CD4-positive, alpha-beta T cell treated with Interleukin-17A for 1 hour (primary cell): ENCODE measurements around the gene NAPB.
A peak's percentile ranks its signal among the peaks of the same experiment; 100 is the strongest.

Source experiments
- DNase-seq: peaks from one replicate; pipeline ENCODE4 v3.0.0-alpha.2; 2020

The NAPB gene

GRCh38 chr20:23340524-23340923 is 80.8 kb downstream of the NAPB start:
- peak; percentile 35 for DNase-seq

GRCh38 chr20:23339986-23340385 is 81.3 kb downstream of the NAPB start:
- DNase-seq = no peak

- no peak for DNase-seq
Measured at GRCh38 chr20:23337312-23337711, 84.0 kb downstream of the NAPB start.

GRCh38 chr20:23336476-23336875 is 84.8 kb downstream of the NAPB start:
- DNase-seq = no peak

GRCh38 chr20:23335521-23335920 is 85.8 kb downstream of the NAPB start:
- no peak for DNase-seq

GRCh38 chr20:23334111-23334510 is 87.2 kb downstream of the NAPB start:
- no peak for DNase-seq

GRCh38 chr20:23332467-23332866 is 88.8 kb downstream of the NAPB start:
- no peak for DNase-seq

GRCh38 chr20:23331450-23332350 is 89.6 kb downstream of the NAPB start:
- no peak for DNase-seq

- no peak for DNase-seq
Measured at GRCh38 chr20:23327617-23328333, 93.5 kb downstream of the NAPB start.

- no peak for DNase-seq
Measured at GRCh38 chr20:23326774-23327173, 94.5 kb downstream of the NAPB start.

- DNase-seq = no peak
Measured at GRCh38 chr20:23325107-23325506, 96.2 kb downstream of the NAPB start.
